Inferior parietal cortex (tissue), 1 donor: ENCODE results near the gene DNASE1L3.
"Not testable (repeated sequence)": the region's sequence is repeated elsewhere in the genome, so short reads cannot be mapped to it uniquely, and the experiment has no call there.

Experiments used
- DNase-seq: peaks from one replicate; pipeline ENCODE4 v3.0.0-alpha.2; 2016; ENCODE audit errors: extremely low spot score

Gene DNASE1L3

DNA sequence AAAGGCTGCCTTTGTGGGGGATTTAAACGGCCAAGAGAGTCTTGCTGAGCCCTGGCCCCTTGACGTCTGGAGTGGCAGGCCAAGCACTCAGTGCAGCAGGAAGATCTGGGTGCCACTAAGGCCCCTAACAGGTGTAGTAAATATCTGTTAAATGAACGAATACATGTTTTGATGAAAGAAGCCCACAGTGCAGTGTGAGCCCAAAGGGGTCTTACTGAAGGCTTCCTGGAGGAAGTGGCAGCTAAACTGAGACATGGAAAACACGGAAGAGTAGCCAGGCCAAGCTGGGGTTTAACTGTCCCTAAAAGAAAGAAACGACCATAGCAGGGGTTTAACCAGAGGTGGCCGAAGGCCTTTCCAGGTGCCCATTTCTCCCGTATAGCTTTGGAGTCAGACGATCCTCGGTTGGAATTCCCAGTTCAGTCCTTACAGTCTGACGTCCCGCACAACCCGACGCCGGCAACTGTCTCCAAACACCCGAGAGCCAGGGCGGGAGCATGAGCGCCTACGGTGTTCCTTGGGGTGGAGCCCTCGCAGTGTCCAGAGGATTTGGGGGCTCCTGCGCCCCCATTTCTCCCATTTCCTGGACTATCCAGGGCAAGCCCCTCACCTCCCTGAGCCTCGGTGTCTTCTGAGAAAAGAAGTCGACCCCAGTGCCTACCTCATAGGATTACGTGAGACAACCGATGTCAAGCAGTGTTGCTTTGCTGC, 25.9 kb upstream of the DNASE1L3 start:
- DNase-seq, result no peak

DNA sequence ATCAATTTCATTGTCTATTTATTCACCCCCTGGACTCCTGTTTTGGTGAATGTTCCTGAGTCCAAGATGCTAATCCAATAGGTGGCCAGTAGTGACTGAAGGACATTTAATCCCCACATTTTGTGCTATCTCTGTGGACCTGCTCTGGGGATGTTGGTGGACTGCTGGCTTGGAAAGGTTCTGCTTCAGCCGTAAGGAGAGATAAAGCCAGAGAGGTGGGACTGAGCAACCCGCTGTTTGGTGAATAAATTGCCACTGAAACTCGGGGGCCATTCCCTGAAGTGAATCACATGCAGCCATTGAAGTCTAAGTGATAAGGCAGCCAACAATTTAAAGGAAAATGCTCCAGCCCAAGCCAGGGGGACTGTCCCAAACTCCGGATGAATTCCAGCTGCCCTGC, 25.2 kb upstream of the DNASE1L3 start:
- DNase-seq, result no peak

- DNase-seq, result no peak
Observed at GRCh38 chr3:58234516-58234931, 23.8 kb upstream of the DNASE1L3 start.

GRCh38 chr3:58231666-58232065, 20.9 kb upstream of the DNASE1L3 start:
- DNase-seq, result no peak

DNA sequence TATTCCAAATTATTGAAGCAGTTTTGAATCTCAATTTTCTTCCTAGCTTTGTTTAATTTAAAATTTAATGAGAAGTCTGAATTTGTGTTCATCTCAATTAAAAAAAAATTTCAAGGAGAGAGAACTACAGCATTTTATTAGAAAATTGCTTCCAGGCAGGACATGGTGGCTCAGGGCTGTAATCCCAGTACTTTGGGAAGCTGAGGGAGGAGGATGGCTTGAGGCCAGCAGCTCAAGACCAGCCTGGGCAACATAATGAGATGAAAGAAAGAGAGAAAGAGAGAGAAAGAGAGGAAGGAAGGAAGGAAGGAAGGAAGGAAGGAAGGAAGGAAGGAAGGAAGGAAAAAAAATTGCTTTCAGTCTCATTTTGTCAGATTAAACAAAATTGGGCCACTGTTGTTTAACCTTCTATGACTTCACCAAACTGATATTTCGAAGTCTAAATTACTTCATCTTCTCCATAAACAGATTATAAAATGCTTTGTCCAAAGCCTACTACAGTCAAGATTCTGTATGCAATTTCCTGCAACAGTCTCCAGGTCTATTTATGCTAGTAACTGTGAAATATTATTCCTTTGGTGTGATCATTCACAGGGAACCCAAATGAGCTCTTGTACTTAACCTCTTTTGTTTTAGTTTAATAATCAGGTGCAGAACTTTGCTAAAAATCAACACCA, 20.2 kb upstream of the DNASE1L3 start:
- DNase-seq, result no peak

- DNase-seq, result not testable (repeated sequence)
Observed at GRCh38 chr3:58227933-58228332, 17.2 kb upstream of the DNASE1L3 start.

DNA sequence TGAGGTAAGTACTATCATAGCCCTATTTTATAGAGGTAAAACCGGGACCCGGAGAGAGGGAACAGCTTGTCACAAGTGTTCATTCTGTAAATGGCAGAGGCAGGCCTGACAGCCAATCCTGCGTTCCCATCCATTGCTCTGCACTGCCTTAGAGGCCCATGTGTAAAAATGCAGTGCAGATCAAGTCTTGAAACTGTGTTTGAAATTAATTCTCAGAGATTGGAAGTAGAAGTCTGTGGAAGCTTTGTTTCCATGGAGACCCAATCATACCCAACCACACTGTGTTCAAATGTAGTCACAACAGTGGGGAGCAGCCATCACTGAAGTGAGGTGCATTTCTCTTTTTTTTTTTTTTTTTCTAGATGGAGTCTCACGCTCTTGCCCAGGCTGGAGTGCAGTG, 13.1 kb upstream of the DNASE1L3 start:
- no peak for DNase-seq

- no peak for DNase-seq
Observed at GRCh38 chr3:58222161-58222724, 11.5 kb upstream of the DNASE1L3 start.

- DNase-seq, result no peak
Observed at GRCh38 chr3:58218904-58219303, 8.1 kb upstream of the DNASE1L3 start.

DNA sequence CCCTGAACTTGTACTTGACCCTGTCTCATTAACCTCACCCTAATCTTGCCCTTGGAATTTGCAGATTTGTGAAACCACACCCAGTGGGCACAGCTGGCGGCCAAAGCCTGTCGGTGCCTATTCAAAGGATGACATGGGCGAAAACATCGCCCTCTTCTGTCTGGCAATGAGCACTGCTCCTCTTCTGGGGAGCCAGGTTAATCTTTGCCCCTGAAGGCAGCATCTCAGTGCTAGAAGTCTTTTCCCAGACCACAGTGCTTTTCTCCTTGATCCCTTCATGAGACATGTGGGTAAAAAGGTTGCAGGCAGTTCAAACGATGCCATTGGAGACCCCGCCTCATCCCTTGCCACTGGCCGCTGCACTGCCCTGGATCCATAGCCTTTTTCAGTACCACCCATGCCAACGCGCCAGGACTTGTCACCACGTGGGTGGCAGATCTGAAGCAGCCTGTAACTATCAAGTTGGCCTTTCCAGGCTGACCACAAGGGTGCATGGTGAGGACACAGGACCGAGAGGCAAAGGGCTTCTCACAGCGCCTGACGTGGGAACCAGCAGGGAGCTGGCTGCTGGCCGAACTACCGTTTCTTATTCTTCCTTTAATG, 6.5 kb upstream of the DNASE1L3 start:
- DNase-seq, result peak; percentile 71

- no peak for DNase-seq
Observed at GRCh38 chr3:58216496-58217195, 5.9 kb upstream of the DNASE1L3 start.

- no peak for DNase-seq
Observed at GRCh38 chr3:58215317-58216025, 4.7 kb upstream of the DNASE1L3 start.

GRCh38 chr3:58214484-58215316, 3.9 kb upstream of the DNASE1L3 start:
- DNase-seq, result no peak

GRCh38 chr3:58209933-58210332, 839 bp downstream of the DNASE1L3 start:
- DNase-seq, result no peak

GRCh38 chr3:58207954-58208353, 2.8 kb downstream of the DNASE1L3 start:
- DNase-seq, result no peak

- no peak for DNase-seq
Observed at GRCh38 chr3:58206406-58207011, 4.3 kb downstream of the DNASE1L3 start.

DNA sequence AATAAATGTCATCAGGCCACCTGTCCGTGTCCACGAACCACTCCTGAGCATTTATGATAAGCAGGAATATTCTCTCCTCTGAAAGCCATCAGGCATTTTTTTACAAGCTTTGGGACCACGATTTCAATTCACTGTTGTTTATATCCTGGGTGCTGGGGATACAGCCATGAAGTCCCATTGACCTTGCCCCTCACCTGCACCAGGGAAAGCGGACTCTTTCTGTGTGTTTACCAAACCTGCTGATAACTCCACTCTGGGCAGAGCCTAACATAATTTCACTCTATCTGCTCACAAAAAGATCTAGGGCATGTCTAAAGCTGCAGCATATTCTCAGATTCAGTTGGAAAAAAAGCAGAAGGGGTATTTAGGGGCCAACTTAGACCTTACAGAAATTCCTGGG, 4.8 kb downstream of the DNASE1L3 start:
- DNase-seq, result no peak

GRCh38 chr3:58204720-58205119, 6.1 kb downstream of the DNASE1L3 start:
- DNase-seq, result no peak

- no peak for DNase-seq
Observed at GRCh38 chr3:58203541-58203940, 7.2 kb downstream of the DNASE1L3 start.

DNA sequence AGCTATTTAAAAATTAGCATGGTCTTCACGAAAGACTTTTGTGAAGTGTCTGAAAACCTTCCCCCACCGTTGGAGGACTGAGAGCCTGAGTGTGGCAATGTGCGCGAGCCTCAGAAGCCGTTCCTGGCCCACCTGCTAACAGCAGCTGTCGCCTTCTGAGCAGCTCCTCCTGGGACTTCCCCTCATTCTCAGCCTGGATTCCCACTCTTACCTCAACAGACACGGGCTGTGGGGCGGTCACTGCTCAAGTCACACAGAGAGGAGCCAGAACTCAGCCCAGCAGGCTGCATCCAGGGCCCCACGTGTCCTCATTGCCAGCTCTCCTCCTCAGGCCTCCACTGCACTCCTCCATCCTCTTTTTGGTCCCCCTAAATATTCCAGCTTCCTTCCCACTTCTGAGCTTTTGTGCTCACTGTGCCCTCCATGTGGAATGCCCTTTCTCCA, 7.8 kb downstream of the DNASE1L3 start:
- no peak for DNase-seq
